Panc1 (cell line): ENCODE results near the gene TWNK. TPM values are rescaled to one million over a fixed set of nuclear protein-coding genes. Genes with fewer than 3 reads are reported as not detected.
A peak's percentile ranks its signal among the peaks of the same experiment; 100 is the strongest.

Experiments
- ATAC-seq: fragments of 200-7000 bp; cut with Tn5 transposase; 2 replicates; pipeline ENCODE4 v1.9.1; 2020; ENCODE audit warnings: mild to moderate bottlenecking, moderate library complexity
- BruUV-seq: library from RNA; stranded (reverse); fragments of 400-500 nt; replicated peaks from 2 replicates; lab custom pipeline; 2021; lab: Mats Ljungman, UMichigan
- CTCF ChIA-PET: fragments of 300-600 bp; sonication (Branson Sonifier 250); formaldehyde crosslinking; loops from one replicate; lab custom pipeline; 2022; ENCODE audit warnings: antibody characterized with exemption; lab: Charles Lee
- POLR2A ChIA-PET: fragments of 300-600 bp; sonication (Branson Sonifier 250); formaldehyde crosslinking; loops from one replicate; lab custom pipeline; 2022; ENCODE audit warnings: antibody characterized with exemption; lab: Charles Lee
- DNase-seq: peaks from one replicate; pipeline ENCODE4 v3.0.0-alpha.2; 2010; ENCODE audit warnings: low read depth, low spot score
- H3K27ac ChIP-seq: 2 replicates; pipeline ENCODE4 v1.5.1; 2011; ENCODE audit warnings: mild to moderate bottlenecking, low read length, inconsistent platforms
- H3K27me3 ChIP-seq: fragments of 200-500 bp; sonication (Bioruptor generic); 2 replicates; pipeline ENCODE4 v1.6.0; 2014; ENCODE audit warnings: low read length, inconsistent platforms; ENCODE audit not compliant: control insufficient read depth, insufficient read depth
- H3K36me3 ChIP-seq: fragments of 200-500 bp; sonication (Bioruptor generic); 2 replicates; pipeline ENCODE4 v1.5.1; 2014; ENCODE audit warnings: inconsistent platforms, mild to moderate bottlenecking, low read length, moderate library complexity; ENCODE audit not compliant: control insufficient read depth, insufficient read depth
- H3K4me1 ChIP-seq: 2 replicates; pipeline ENCODE4 v1.5.1; 2011; ENCODE audit warnings: inconsistent platforms, mild to moderate bottlenecking, low read length, moderate library complexity; ENCODE audit not compliant: control insufficient read depth, insufficient read depth
- H3K4me3 ChIP-seq, 2 experiments: 2 replicates each; pipeline ENCODE4 v1.5.1; 2011 to 2012; ENCODE audit warnings: low read depth in 2 of 2, low read length in 2 of 2, mild to moderate bottlenecking in 2 of 2, inconsistent platforms in 1 of 2, moderate library complexity in 1 of 2
- H3K9me3 ChIP-seq: fragments of 200-500 bp; sonication (Bioruptor generic); 2 replicates; pipeline ENCODE4 v1.5.1; 2014; ENCODE audit warnings: low read depth, mild to moderate bottlenecking, inconsistent platforms, low read length, moderate library complexity; ENCODE audit not compliant: control insufficient read depth, insufficient read depth
- POLR2AphosphoS5 ChIP-seq: IDR thresholded peaks from 2 replicates; pipeline ENCODE4 v1.6.1; 2012; ENCODE audit warnings: mild to moderate bottlenecking, low read depth, low read length, moderate library complexity
- SIN3A ChIP-seq: IDR thresholded peaks from 2 replicates; pipeline ENCODE4 v1.6.1; 2012; ENCODE audit warnings: low read depth, mild to moderate bottlenecking, low read length, moderate library complexity, borderline replicate concordance; ENCODE audit not compliant: insufficient read depth
- TCF7L2 ChIP-seq: IDR thresholded peaks from 2 replicates; pipeline ENCODE4 v1.6.1; 2011; ENCODE audit warnings: mild to moderate bottlenecking, low read depth, low read length, inconsistent platforms
- in situ Hi-C: cut with HindIII; loops from 2 replicates; pipeline ENCODE4 v1.10.0; 2016; ENCODE audit warnings: low sequenced_read_pairs, low pct_unique_long_range_greater_than_20kb
- intact Hi-C: fragments of 100-400 bp; cut with micrococcal nuclease; formaldehyde crosslinking; loops from one replicate; pipeline ENCODE4 v1.10.0; 2022; ENCODE audit not compliant: unreplicated experiment
- total RNA-seq: library from RNA; stranded (reverse); gene quantifications from one replicate; pipeline ENCODE4 v1.2.1, GENCODE V29; 2021; ENCODE audit not compliant: unreplicated experiment
- TF ChIP-seq, protein P1 (sequence below): fragments of 450-650 bp; IDR thresholded peaks from 2 replicates; pipeline ENCODE4 v1.5.1; 2017; ENCODE audit warnings: mild to moderate bottlenecking
- TF ChIP-seq, protein P2 (sequence below), 2 experiments: IDR thresholded peaks; 2 replicates each; pipeline ENCODE4 v1.6.1; 2011 to 2012; ENCODE audit warnings: low read depth in 2 of 2, control low read depth in 1 of 2, low read length in 1 of 2, mild to moderate bottlenecking in 1 of 2, moderate library complexity in 1 of 2; ENCODE audit not compliant: insufficient read depth in 1 of 2

Gene TWNK
- total RNA-seq, 1 experiment from 2014 or later = 30.5 TPM

DNA sequence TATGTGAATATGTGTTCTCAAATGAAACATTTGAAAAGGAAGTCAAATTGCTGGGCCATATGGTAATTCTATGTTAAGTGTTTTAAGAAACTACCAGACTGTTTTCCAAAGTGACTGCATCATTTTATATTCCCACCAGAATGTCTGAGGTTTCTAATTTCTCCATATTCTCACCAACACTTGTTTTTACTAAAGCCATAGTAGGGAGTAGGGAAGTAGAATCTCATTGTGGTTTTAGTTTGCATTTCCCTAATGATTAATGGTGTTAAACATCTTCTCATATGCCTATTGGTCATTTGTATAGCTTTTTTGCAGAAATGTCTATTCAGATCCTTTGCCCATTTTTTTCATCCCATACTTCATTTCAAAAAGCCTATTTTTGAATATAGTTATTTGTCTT, 27.1 kb upstream of the TWNK start:
- H3K9me3 ChIP-seq = no peaks in the 10 kb centered on the region
- TF ChIP-seq POLR2AphosphoS5 (no peak), TCF7L2 (no peak), SIN3A (no peak)
- TF ChIP-seq, protein P1, sequence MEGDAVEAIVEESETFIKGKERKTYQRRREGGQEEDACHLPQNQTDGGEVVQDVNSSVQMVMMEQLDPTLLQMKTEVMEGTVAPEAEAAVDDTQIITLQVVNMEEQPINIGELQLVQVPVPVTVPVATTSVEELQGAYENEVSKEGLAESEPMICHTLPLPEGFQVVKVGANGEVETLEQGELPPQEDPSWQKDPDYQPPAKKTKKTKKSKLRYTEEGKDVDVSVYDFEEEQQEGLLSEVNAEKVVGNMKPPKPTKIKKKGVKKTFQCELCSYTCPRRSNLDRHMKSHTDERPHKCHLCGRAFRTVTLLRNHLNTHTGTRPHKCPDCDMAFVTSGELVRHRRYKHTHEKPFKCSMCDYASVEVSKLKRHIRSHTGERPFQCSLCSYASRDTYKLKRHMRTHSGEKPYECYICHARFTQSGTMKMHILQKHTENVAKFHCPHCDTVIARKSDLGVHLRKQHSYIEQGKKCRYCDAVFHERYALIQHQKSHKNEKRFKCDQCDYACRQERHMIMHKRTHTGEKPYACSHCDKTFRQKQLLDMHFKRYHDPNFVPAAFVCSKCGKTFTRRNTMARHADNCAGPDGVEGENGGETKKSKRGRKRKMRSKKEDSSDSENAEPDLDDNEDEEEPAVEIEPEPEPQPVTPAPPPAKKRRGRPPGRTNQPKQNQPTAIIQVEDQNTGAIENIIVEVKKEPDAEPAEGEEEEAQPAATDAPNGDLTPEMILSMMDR = no peak
- TF ChIP-seq, protein P2, sequence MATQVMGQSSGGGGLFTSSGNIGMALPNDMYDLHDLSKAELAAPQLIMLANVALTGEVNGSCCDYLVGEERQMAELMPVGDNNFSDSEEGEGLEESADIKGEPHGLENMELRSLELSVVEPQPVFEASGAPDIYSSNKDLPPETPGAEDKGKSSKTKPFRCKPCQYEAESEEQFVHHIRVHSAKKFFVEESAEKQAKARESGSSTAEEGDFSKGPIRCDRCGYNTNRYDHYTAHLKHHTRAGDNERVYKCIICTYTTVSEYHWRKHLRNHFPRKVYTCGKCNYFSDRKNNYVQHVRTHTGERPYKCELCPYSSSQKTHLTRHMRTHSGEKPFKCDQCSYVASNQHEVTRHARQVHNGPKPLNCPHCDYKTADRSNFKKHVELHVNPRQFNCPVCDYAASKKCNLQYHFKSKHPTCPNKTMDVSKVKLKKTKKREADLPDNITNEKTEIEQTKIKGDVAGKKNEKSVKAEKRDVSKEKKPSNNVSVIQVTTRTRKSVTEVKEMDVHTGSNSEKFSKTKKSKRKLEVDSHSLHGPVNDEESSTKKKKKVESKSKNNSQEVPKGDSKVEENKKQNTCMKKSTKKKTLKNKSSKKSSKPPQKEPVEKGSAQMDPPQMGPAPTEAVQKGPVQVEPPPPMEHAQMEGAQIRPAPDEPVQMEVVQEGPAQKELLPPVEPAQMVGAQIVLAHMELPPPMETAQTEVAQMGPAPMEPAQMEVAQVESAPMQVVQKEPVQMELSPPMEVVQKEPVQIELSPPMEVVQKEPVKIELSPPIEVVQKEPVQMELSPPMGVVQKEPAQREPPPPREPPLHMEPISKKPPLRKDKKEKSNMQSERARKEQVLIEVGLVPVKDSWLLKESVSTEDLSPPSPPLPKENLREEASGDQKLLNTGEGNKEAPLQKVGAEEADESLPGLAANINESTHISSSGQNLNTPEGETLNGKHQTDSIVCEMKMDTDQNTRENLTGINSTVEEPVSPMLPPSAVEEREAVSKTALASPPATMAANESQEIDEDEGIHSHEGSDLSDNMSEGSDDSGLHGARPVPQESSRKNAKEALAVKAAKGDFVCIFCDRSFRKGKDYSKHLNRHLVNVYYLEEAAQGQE (IDR thresholded peaks at IDR 0.05; ENCODE audit: insufficient read depth in 1 of 2, low read depth in 2 of 2, low read length in 1 of 2) = no peak
- no peak for DNase-seq
- POLR2A ChIA-PET = no interaction called here
- ATAC-seq = no peak
- H3K36me3 ChIP-seq = peaks cover 63% of the 10 kb centered on the region
- no peak overlapping the region for H3K4me3 ChIP-seq
- no peak overlapping the region for H3K27ac ChIP-seq
- H3K4me1 ChIP-seq = no peaks in the 10 kb centered on the region
- intact Hi-C loops = no loop called here
- BruUV-seq = no TSS peak
- CTCF ChIA-PET = no interaction called here
- in situ Hi-C loops = no loop called here
- no peaks in the 10 kb centered on the region for H3K27me3 ChIP-seq

DNA sequence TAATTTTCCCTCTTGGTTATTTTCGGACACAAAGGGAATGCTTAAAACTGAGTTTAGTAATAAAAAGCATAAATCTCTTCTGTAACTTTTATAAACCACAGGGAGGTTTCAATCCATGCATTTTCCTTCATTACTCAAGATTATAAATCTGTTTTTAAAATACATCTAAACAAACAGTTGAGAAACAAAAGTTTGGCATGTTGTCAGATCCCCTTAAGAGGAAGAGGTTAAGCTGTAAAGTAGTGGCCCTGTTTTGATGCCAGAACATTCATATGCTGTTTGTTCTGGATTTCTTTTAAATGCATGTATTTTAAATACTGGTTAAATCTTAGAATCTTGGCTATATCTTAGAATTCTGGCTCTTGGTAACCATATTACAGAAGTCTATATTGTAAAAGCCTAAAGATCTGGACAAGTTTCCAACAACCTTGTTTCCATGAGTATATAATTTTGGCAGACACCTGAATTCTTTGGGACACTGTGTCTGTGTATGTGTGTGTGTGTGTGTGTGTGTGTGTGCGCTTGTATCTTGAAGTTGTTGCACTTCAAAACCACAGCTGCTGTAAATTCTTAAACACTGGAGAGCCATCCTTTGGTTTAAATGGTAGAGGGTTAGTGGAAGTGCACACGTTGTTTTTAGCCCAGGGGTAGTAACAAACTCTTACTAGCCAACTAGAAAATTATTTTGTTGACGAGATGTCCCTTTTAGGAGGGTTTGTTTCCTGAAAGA, 24.8 kb upstream of the TWNK start:
- BruUV-seq = TSS peak; percentile 49
- no peak overlapping the region for H3K4me3 ChIP-seq
- POLR2A ChIA-PET = no interaction called here
- in situ Hi-C loops (no loop called here), intact Hi-C loops (no loop called here)
- TF ChIP-seq POLR2AphosphoS5 = no peak
- TF ChIP-seq, protein P1 = no peak
- DNase-seq (no peak), ATAC-seq (no peak)
- H3K4me1 ChIP-seq = no peaks in the 10 kb centered on the region
- CTCF ChIA-PET = no interaction called here
- no peaks in the 10 kb centered on the region for H3K9me3 ChIP-seq
- no peak overlapping the region for H3K27ac ChIP-seq
- peaks cover 51% of the 10 kb centered on the region for H3K36me3 ChIP-seq
- no peaks in the 10 kb centered on the region for H3K27me3 ChIP-seq
